Measurements from ENCODE around the gene HS6ST3. TPM values are rescaled to one million over a fixed set of nuclear protein-coding genes. Genes with fewer than 3 reads are reported as not detected.

HS6ST3 gene
- total RNA-seq, 1 donor from 2014 or later: 0.26 TPM

DNA sequence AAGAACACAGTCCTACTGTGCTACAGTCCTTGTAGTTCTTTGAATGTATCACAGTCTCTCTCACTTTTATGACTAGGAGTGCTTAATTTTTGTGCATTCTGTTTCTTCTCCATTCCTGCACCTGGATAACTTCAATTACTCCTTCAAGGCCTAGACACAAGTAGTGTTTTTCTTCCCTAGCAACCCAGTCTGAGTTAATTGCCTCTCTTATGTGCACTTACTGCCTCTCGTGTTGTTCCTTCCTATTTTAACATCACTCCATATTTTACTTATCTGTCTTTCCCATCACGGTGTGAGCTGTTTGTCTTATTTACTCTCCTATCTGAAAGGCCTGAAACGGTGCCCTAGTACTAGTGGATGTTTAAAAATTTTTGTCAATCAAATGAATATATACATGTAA lies 101.5 kb downstream of the HS6ST3 start:
- TF ChIP-seq, protein P1, sequence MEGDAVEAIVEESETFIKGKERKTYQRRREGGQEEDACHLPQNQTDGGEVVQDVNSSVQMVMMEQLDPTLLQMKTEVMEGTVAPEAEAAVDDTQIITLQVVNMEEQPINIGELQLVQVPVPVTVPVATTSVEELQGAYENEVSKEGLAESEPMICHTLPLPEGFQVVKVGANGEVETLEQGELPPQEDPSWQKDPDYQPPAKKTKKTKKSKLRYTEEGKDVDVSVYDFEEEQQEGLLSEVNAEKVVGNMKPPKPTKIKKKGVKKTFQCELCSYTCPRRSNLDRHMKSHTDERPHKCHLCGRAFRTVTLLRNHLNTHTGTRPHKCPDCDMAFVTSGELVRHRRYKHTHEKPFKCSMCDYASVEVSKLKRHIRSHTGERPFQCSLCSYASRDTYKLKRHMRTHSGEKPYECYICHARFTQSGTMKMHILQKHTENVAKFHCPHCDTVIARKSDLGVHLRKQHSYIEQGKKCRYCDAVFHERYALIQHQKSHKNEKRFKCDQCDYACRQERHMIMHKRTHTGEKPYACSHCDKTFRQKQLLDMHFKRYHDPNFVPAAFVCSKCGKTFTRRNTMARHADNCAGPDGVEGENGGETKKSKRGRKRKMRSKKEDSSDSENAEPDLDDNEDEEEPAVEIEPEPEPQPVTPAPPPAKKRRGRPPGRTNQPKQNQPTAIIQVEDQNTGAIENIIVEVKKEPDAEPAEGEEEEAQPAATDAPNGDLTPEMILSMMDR (conservative IDR thresholded peaks at IDR 0.05): no peak
- no peaks in the 10 kb centered on the region for H3K9me3 Mint-ChIP-seq
- H3K27me3 Mint-ChIP-seq (ENCODE audit: low read depth): peaks cover 3% of the 10 kb centered on the region
- H3K4me3 Mint-ChIP-seq: no peak overlapping the region
- no peak overlapping the region for H3K27ac Mint-ChIP-seq (ENCODE audit: unreplicated experiment)
- no peaks in the 10 kb centered on the region for H3K36me3 Mint-ChIP-seq (ENCODE audit: low read depth)
- no peak for DNase-seq (ENCODE audit: low read depth, low spot score)
- no peaks in the 10 kb centered on the region for H3K4me1 Mint-ChIP-seq

DNA sequence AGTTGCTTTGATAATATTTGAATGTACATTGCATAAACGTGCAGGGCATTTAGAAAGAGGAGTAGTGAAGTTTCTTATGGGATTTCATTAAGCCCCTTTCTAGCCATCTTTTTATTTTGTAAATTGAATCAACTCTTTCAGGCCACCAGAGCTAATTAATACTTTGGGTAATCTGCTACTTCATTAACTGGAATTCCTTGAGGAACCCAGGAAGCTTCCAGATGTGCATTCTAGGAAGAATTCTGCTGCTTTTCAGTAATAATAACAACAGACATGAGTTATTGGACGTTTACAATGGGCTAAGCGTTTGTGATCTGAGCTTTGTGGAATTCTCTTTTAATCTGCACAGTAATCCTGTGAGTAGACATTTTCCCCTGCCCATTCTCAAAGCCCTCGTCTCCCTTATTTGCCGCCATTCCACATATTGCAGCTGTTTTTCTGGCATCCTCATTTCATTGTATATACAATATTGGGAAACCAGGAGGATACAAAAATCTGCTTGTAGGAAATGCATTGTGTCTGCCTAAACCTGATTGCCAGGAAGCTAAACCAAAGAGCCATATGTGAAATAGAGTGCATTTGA lies 103.9 kb downstream of the HS6ST3 start:
- no peak for DNase-seq (ENCODE audit: low read depth, low spot score)
- TF ChIP-seq, protein P1 (conservative IDR thresholded peaks at IDR 0.05): no peak
- Mint-ChIP-seq H3K36me3 (ENCODE audit: low read depth) (no peaks in the 10 kb centered on the region), H3K4me1 (no peaks in the 10 kb centered on the region), H3K4me3 (no peak overlapping the region), H3K9me3 (peaks cover 3% of the 10 kb centered on the region), H3K27me3 (ENCODE audit: low read depth) (peaks cover 3% of the 10 kb centered on the region), H3K27ac (ENCODE audit: unreplicated experiment) (no peak overlapping the region)

- TF ChIP-seq, protein P1 (conservative IDR thresholded peaks at IDR 0.05): no peak
- Mint-ChIP-seq H3K27ac (ENCODE audit: unreplicated experiment) (no peak overlapping the region), H3K9me3 (peaks cover 4% of the 10 kb centered on the region), H3K4me3 (no peak overlapping the region), H3K36me3 (ENCODE audit: low read depth) (no peaks in the 10 kb centered on the region), H3K4me1 (no peaks in the 10 kb centered on the region), H3K27me3 (ENCODE audit: low read depth) (peaks cover 3% of the 10 kb centered on the region)
- no peak for DNase-seq (ENCODE audit: low read depth, low spot score)
Observed at GRCh38 chr13:96198038-96198437, 108.1 kb downstream of the HS6ST3 start.

DNA sequence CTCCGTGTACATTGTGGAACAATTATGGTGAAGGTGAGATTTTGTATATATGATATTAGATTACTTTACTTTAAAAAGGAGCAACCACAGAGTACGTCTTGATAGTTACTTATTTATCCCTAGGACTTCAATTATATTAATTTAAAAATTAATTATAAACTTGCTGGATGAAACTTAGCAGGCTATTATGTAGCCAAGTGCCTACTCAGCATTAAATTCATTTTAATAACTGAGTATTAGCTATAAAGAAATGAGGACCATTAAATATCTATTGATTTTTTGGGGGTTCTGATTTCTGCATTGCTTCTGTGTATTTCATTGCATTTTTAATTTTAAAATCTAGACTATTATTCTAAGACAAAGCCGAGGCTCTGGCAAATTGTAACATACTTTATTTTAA lies 109.4 kb downstream of the HS6ST3 start:
- H3K36me3 Mint-ChIP-seq (ENCODE audit: low read depth): no peaks in the 10 kb centered on the region
- peaks cover 3% of the 10 kb centered on the region for H3K27me3 Mint-ChIP-seq (ENCODE audit: low read depth)
- no peak overlapping the region for H3K27ac Mint-ChIP-seq (ENCODE audit: unreplicated experiment)
- TF ChIP-seq, protein P1 (conservative IDR thresholded peaks at IDR 0.05): no peak
- no peak overlapping the region for H3K4me3 Mint-ChIP-seq
- no peaks in the 10 kb centered on the region for H3K4me1 Mint-ChIP-seq
- peaks cover 4% of the 10 kb centered on the region for H3K9me3 Mint-ChIP-seq
- DNase-seq (ENCODE audit: low read depth, low spot score): no peak

DNA sequence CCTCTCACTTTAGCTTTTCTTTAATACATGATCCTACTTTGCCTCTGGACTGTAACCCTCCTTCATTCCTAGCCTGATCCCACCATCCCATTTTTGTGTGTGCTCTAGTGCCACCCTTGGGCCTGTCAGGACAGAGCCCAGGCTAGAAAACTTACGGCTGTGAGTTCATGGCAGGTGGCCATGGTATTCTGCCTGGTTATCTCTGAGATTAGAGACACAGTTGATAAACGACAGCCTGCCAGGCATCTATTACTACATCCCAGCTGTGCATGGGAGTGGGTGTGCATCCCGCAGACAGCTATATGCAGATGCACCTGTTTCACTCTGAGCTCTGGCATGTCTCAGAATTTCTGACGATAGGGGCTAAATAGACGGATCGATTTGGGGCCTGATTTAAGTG lies 110.9 kb downstream of the HS6ST3 start:
- peaks cover 3% of the 10 kb centered on the region for H3K27me3 Mint-ChIP-seq (ENCODE audit: low read depth)
- H3K9me3 Mint-ChIP-seq: peaks cover 7% of the 10 kb centered on the region
- H3K36me3 Mint-ChIP-seq (ENCODE audit: low read depth): no peaks in the 10 kb centered on the region
- H3K4me1 Mint-ChIP-seq: no peaks in the 10 kb centered on the region
- DNase-seq (ENCODE audit: low read depth, low spot score): no peak
- H3K4me3 Mint-ChIP-seq: no peak overlapping the region
- TF ChIP-seq, protein P1 (conservative IDR thresholded peaks at IDR 0.05): no peak
- H3K27ac Mint-ChIP-seq (ENCODE audit: unreplicated experiment): no peak overlapping the region
